SK-N-SH treated with all-trans-retinoic acid at 6 μM for 48 hours (cell line): ENCODE data around the gene SLC25A10.

ENCODE experiments used
- ATAC-seq: fragments of 200-7000 bp; cut with Tn5 transposase; 3 replicates; pipeline ENCODE4 v1.9.1; 2020; ENCODE audit warnings: mild to moderate bottlenecking, moderate library complexity
- ARNTL ChIP-seq: fragments of 450-650 bp; formaldehyde crosslinking; IDR thresholded peaks from 2 replicates; pipeline ENCODE4 v1.5.0; 2020; ENCODE audit warnings: low read depth, mild to moderate bottlenecking, moderate library complexity, borderline replicate concordance
- BACH2 ChIP-seq: fragments of 250-450 bp; sonication (Bioruptor Pico); IDR thresholded peaks from 2 replicates; pipeline ENCODE4 v1.9.0; 2021; ENCODE audit warnings: mild to moderate bottlenecking, borderline replicate concordance
- CREB5 ChIP-seq: fragments of 250-450 bp; sonication (Bioruptor Pico); IDR thresholded peaks from 2 replicates; pipeline ENCODE4 v1.5.1; 2020; ENCODE audit warnings: low read depth, mild to moderate bottlenecking, moderate library complexity
- GLIS3 ChIP-seq: fragments of 250-450 bp; sonication (Bioruptor Pico); IDR thresholded peaks from 2 replicates; pipeline ENCODE4 v1.5.0; 2020; ENCODE audit warnings: mild to moderate bottlenecking, moderate library complexity
- ISL1 ChIP-seq: fragments of 250-450 bp; sonication (Bioruptor Pico); IDR thresholded peaks from 2 replicates; pipeline ENCODE4 v2.1.2; 2022; ENCODE audit warnings: mild to moderate bottlenecking, moderate library complexity
- PATZ1 ChIP-seq: fragments of 250-450 bp; sonication (Bioruptor Pico); IDR thresholded peaks from 2 replicates; pipeline ENCODE4 v1.8.0; 2020; ENCODE audit warnings: mild to moderate bottlenecking, moderate library complexity, borderline replicate concordance
- POU6F1 ChIP-seq: fragments of 250-450 bp; sonication (Bioruptor Pico); IDR thresholded peaks from 2 replicates; pipeline ENCODE4 v1.8.0; 2021; ENCODE audit warnings: low read depth, mild to moderate bottlenecking, moderate library complexity, borderline replicate concordance
- RARB ChIP-seq: fragments of 250-450 bp; sonication (Bioruptor Pico); IDR thresholded peaks from 2 replicates; pipeline ENCODE4 v1.8.0; 2021; ENCODE audit warnings: mild to moderate bottlenecking, moderate library complexity
- SNAI2 ChIP-seq: fragments of 250-450 bp; sonication (Bioruptor Pico); IDR thresholded peaks from 2 replicates; pipeline ENCODE4 v1.5.0; 2020; ENCODE audit warnings: mild to moderate bottlenecking, moderate library complexity
- TCF4 ChIP-seq: fragments of 250-450 bp; sonication (Bioruptor Pico); IDR thresholded peaks from 2 replicates; pipeline ENCODE4 v1.8.0; 2021; ENCODE audit warnings: mild to moderate bottlenecking, moderate library complexity, borderline replicate concordance
- TOX ChIP-seq: fragments of 250-450 bp; sonication (Bioruptor Pico); IDR thresholded peaks from 2 replicates; pipeline ENCODE4 v1.8.0; 2021; ENCODE audit warnings: mild to moderate bottlenecking, moderate library complexity, borderline replicate concordance
- TSHZ2 ChIP-seq: fragments of 250-450 bp; sonication (Bioruptor Pico); IDR thresholded peaks from 2 replicates; pipeline ENCODE4 v1.5.0; 2020; ENCODE audit warnings: mild to moderate bottlenecking, moderate library complexity
- ZC3H10 ChIP-seq: fragments of 250-450 bp; sonication (Bioruptor Pico); IDR thresholded peaks from 2 replicates; pipeline ENCODE4 v1.5.1; 2021; ENCODE audit warnings: mild to moderate bottlenecking, moderate library complexity
- ZFP3 ChIP-seq: fragments of 250-450 bp; sonication (Bioruptor Pico); IDR thresholded peaks from 2 replicates; pipeline ENCODE4 v1.5.0; 2020; ENCODE audit warnings: mild to moderate bottlenecking, moderate library complexity
- ZFP30 ChIP-seq: fragments of 450-650 bp; formaldehyde crosslinking; IDR thresholded peaks from 2 replicates; pipeline ENCODE4 v1.5.0; 2022; ENCODE audit warnings: mild to moderate bottlenecking, moderate library complexity
- ZNF565 ChIP-seq: fragments of 450-650 bp; formaldehyde crosslinking; conservative IDR thresholded peaks from 2 replicates; pipeline ENCODE4 v1.5.0; 2020; ENCODE audit warnings: low read depth, mild to moderate bottlenecking, moderate library complexity
- ZNF70 ChIP-seq: fragments of 450-650 bp; formaldehyde crosslinking; IDR thresholded peaks from 2 replicates; pipeline ENCODE4 v1.5.0; 2020; ENCODE audit warnings: mild to moderate bottlenecking, moderate library complexity
- ZNF8 ChIP-seq: fragments of 450-650 bp; formaldehyde crosslinking; IDR thresholded peaks from 2 replicates; pipeline ENCODE4 v1.5.0; 2020; ENCODE audit warnings: mild to moderate bottlenecking, moderate library complexity

The SLC25A10 gene

GRCh38 chr17:81717766-81718089 lies 5.6 kb downstream of the SLC25A10 start (continued):
- no peak for TF ChIP-seq ARNTL (CRISPR knock-in tag)

- no peak for ATAC-seq
- TF ChIP-seq TCF4 (CRISPR knock-in tag), result no peak
- TF ChIP-seq ZFP3 (CRISPR knock-in tag), result no peak
- no peak for TF ChIP-seq BACH2 (CRISPR knock-in tag)
- no peak for TF ChIP-seq TOX (CRISPR knock-in tag)
- TF ChIP-seq ARNTL (CRISPR knock-in tag), result no peak
- TF ChIP-seq ZNF8 (CRISPR knock-in tag), result no peak
- no peak for TF ChIP-seq ZNF565 (CRISPR knock-in tag)
- TF ChIP-seq GLIS3 (CRISPR knock-in tag), result no peak
- no peak for TF ChIP-seq PATZ1 (CRISPR knock-in tag)
- no peak for TF ChIP-seq ZC3H10
- no peak for TF ChIP-seq POU6F1 (CRISPR knock-in tag)
- no peak for TF ChIP-seq RARB (CRISPR knock-in tag)
- no peak for TF ChIP-seq CREB5 (CRISPR knock-in tag)
- no peak for TF ChIP-seq ISL1 (CRISPR knock-in tag)
- no peak for TF ChIP-seq TSHZ2 (CRISPR knock-in tag)
- TF ChIP-seq SNAI2 (CRISPR knock-in tag), result no peak
These were observed 7.6 kb downstream of the SLC25A10 start for GRCh38 chr17:81719410-81720266.

GRCh38 chr17:81720267-81721071 lies 8.4 kb downstream of the SLC25A10 start:
- TF ChIP-seq ZC3H10, result no peak
- no peak for TF ChIP-seq POU6F1 (CRISPR knock-in tag)
- no peak for TF ChIP-seq RARB (CRISPR knock-in tag)
- no peak for TF ChIP-seq ZFP30
- TF ChIP-seq ZFP3 (CRISPR knock-in tag), result no peak
- TF ChIP-seq ZNF565 (CRISPR knock-in tag), result no peak
- no peak for TF ChIP-seq BACH2 (CRISPR knock-in tag)
- no peak for TF ChIP-seq ZNF70
- no peak for TF ChIP-seq SNAI2 (CRISPR knock-in tag)
- TF ChIP-seq TOX (CRISPR knock-in tag), result no peak
- TF ChIP-seq GLIS3 (CRISPR knock-in tag), result no peak
- TF ChIP-seq TCF4 (CRISPR knock-in tag), result no peak
- TF ChIP-seq, all 23 proteins: peak for 0
- no peak for ATAC-seq
